DMS53 treated with DMSO at 0.1 percent for 48 hours (cell line): Measurements from ENCODE around the gene LRP8.
"Not testable (repeated sequence)": the region's sequence is repeated elsewhere in the genome, so short reads cannot be mapped to it uniquely, and the experiment has no call there.

ENCODE experiments used
- DNase-seq: peaks from one replicate; lab custom pipeline; 2025; ENCODE audit not compliant: unreplicated experiment; lab: John Stamatoyannopoulos, UW

LRP8 gene

GRCh38 chr1:53220171-53220961, 107.5 kb downstream of the LRP8 start, which contains the start of gene CZIB:
TSS of gene CZIB (minus strand) at chr1:53220634. CDS start at chr1:53220575, 59 bp downstream.
- peak; percentile 97 for DNase-seq

- no peak for DNase-seq
Observed at GRCh38 chr1:53219711-53220110, 108.2 kb downstream of the LRP8 start.

DNA sequence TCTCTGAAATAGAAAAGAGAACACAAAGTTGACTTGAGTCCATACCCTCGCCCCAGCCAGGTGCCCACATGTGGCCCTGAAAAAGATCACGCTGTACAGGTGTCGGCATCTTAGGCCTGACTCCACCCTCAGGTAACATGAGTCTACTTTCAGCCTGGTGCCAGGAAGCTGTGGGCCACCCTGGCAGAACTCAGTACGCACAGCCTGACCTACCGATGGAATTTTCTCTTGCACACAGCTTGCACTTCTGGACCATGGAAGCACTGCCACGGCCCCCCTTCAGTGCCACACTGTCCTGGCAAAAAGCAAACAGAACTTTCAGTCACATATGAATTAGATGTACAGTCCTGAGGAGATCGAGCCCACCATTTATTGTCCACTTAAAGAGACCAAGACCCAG, 109.7 kb downstream of the LRP8 start:
- no peak for DNase-seq

DNA sequence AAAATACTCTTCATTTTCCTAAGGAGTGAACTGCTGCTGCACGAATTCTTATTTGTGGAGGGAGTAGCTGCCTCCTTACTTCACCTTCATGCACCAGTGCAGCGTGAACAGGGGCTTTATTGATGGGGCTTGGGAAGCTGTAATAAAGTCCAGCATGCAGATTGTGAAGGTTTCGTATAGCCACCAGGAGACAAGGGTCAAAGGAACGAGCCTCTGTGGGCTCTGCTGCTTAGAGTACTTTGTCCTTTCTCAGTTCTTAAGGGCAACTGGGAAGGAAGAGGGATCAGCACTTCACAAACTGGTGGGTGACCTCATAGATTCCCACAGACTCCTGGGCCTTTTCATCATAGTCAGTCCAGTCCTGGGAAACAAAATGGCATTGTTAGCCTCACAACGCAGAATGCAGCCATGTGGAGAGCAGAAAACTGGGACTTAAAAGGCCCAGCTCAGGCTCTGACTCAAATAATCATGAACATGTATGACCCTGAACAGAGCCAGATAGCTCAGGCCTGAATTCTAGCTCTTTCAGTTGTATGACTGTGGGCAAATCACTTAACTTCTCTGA, 113.4 kb downstream of the LRP8 start:
- DNase-seq, result no peak

DNA sequence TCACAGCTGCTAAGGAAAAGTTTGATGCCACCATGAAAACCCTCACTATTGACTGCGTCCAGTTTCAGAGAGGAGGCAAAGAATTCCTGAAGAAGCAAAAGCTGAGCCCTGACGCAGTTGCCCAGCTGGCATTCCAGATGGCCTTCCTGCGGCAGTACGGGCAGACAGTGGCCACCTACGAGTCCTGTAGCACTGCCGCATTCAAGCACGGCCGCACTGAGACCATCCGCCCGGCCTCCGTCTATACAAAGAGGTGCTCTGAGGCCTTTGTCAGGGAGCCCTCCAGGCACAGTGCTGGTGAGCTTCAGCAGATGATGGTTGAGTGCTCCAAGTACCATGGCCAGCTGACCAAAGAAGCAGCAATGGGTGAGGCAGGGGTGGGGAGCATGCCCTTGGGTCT, 116.9 kb downstream of the LRP8 start:
- DNase-seq, result no peak

GRCh38 chr1:53210352-53210751, 117.5 kb downstream of the LRP8 start:
- DNase-seq, result no peak

GRCh38 chr1:53207726-53208125, 120.1 kb downstream of the LRP8 start:
- no peak for DNase-seq

DNA sequence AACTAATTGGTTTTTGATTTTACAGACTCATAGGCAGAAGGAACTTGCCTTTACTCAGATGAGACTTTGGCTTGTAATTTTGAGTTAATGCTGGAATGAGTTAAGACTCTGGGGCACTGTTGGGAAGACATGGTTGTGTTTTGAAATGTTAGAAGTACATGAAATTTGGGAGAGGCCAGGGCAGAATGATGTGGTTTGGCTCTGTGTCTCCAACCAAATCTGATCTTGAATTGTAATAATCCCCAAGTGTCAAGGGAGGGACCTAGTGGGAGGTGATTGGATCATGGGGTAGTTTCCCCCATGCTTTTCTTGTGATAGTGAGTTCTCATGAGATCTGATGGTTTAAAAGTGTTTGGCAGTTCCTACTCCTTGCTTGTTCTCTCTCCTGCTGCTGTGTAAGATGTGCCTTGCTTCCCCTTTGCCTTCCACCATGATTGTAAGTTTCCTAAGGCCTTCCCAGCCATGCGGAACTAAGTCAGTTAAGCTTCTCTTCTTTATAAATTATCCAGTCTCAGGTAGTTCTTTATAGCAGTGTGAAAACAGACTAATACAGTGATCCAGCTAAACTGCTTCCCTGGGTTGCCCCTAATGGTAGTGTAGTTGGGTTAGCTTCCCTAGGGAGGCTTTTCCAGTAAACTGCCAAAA, 121.0 kb downstream of the LRP8 start:
- DNase-seq, result no peak

DNA sequence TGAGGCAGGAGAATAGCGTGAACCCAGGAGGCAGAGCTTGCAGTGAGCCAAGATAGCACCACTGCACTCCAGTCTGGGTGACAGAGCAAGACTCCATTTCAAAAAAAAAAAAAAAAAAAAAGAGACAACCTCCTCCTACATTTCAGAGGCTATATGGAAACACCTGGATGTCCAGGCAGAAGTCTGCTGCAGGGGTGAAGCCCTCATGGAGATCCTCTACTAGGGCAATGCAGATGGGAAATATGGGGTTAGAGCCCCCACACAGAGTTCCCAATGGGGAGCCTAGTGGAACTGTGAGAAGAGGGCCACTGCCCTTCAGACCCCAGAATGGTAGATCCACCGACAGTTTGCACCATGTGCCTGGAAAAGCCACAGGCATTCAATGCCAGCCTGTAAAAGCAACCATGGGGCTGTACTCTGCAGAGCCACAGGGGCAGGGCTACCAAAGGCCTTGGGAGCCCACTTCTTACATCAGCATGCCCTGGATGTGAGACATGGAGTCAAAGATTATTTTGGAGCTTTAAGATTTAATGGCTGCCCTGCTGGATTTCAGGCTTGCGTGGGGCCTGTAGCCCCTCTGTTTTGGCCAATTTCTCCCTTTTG, 121.7 kb downstream of the LRP8 start:
- not testable (repeated sequence) for DNase-seq

DNA sequence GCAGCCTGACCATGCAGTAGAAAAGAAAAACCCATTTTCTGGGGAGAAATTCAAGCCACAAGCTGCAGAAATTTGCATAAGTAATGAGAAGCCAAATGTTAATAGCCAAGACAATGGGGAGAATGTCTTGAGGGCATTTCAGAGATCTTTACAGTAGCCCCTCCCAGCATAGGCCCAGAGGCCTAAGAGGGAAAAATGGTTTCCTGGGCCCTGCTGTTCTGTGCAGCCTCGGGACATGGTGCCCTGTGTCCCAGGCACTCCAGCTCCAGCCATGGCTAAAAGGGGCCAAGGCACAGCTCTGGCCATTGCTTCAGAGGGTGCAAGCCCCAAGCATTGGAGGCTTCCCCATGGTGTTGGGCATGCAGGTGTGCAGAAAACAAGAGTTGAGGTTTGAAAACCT, 122.4 kb downstream of the LRP8 start:
- not testable (repeated sequence) for DNase-seq

DNA sequence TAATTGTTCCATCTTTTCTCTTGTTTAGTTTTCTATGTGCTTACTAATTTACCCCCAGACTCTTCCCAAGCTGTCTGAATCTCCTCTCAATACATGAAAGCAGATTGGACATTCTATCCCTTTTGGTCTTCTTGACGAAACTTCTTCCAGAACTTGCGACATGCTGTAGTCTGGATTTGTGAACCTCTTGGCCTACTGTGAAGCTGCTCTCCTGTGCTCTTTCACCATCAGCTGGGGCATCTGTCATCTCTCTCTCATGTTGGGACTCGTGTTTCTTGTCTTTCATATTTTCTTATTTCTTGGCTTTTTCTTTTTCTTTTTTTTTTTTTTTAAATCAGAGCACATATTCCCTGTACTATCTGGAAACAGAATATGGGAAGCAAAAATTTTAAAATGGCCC, 124.4 kb downstream of the LRP8 start:
- no peak for DNase-seq

GRCh38 chr1:53198241-53198651, 129.6 kb downstream of the LRP8 start:
- DNase-seq, result no peak

- peak; percentile 25 for DNase-seq
Observed at GRCh38 chr1:53197291-53198200, 130.3 kb downstream of the LRP8 start.

DNA sequence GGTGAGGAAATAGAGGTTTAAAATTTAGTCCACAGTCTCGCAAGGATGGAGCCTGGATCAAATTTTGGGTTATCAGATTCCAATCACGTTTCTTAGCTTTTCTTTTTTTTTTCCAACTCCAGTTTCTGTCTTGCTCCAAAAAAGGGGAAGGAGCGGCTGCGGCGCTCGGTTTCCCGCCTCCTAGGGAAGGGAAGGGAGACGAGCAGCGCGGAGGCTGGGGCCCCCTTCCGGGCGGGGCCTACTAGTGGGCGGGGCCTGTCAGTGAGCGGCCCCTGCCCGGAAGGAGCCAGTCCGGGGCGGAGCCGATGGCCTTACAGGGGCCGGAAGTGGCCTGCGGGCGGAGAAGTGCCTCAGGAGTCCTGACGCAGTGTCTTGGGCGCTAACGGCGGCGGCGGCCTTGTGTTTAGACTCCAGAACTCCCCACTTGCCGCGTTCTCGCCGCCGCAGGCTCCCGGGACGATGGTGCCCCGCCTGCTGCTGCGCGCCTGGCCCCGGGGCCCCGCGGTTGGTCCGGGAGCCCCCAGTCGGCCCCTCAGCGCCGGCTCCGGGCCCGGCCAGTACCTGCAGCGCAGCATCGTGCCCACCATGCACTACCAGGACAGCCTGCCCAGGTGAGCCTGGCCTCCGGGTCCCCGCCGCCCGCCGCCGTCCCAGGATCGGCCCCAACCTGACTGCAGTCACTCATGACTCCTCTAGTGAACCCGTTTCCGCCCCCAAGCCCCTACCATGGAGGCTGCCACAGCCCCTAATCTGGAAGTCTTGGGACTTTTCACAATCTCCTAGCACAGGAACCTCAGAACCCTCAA, 131.2 kb downstream of the LRP8 start, which contains the start of gene CPT2:
TSS of gene CPT2 (plus strand) at position 340 of the 806 bp plus-strand sequence. CDS start at position 460, 120 bp downstream.
- peak; percentile 94 for DNase-seq

GRCh38 chr1:53196017-53196484, 131.8 kb downstream of the LRP8 start:
- DNase-seq, result no peak

DNA sequence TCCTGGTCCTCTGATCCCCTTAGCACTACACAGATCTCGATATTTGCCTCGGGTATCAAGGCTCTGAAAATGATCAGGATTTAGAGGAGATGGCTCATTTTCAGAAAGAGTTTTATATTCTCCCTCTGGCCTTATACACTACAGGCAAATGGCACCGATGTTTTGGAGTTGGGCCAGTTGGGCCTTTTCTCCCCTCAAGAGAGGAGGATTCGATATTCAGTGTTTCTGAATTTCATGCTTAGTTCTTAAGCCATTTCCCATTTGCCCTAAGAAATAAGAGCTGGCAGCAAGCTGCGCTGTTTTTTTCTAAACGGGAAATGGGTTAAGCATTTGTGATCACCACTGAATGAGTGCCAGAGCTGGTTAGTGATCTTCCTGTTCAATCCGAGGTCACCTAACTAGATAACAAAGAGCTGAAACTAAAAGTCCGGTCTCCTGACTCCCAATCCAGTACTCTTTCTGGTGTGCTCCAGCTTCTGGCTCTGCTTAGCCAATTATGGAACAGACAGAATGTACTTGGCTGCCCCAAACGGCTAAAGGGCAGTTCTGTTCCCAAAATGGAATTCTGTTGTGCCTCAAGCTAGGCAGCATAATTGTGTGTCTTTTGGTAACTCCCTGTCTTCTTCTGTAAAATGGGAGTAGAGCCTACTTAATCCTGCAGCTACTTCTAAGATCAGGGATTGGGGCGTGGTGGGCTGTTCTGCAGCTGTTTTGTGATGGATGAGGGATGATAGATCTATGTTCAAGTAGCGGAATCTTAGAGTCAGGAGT, 132.4 kb downstream of the LRP8 start:
- no peak for DNase-seq
